ENCODE data around the gene TGFB2.

Gene TGFB2

GRCh38 chr1:218336328-218336727 lies 8.8 kb upstream of the TGFB2 start:
- no peak for DNase-seq

DNA sequence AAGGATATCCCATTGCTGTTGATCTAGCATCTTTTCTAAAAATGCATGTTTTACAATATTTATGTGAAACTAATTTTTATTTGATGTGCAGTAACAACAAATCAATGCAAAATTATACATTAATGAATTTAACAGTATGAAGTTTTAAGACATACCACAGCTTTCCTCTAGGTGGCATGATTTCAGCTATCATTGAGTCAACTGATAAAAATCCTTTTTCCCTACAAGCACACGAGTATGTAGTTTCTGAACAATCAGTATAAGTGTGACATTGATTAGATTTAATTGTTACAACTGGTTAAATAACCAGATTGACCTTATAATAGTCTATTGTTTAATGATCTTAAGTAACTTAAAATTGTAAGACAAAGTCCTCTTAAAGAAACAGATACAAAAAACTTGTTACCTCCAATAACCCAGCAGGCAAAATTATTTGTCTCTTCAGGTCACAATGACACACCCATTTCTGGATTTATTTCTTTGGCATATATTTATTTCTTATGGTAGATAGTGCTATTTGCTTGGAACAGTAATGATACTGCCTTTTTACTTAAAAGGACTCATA lies 5.8 kb upstream of the TGFB2 start:
- DNase-seq, result no peak

GRCh38 chr1:218341325-218341724 lies 3.8 kb upstream of the TGFB2 start:
- DNase-seq, result no peak

GRCh38 chr1:218342091-218342490 lies 3.0 kb upstream of the TGFB2 start:
- no peak for DNase-seq

DNA sequence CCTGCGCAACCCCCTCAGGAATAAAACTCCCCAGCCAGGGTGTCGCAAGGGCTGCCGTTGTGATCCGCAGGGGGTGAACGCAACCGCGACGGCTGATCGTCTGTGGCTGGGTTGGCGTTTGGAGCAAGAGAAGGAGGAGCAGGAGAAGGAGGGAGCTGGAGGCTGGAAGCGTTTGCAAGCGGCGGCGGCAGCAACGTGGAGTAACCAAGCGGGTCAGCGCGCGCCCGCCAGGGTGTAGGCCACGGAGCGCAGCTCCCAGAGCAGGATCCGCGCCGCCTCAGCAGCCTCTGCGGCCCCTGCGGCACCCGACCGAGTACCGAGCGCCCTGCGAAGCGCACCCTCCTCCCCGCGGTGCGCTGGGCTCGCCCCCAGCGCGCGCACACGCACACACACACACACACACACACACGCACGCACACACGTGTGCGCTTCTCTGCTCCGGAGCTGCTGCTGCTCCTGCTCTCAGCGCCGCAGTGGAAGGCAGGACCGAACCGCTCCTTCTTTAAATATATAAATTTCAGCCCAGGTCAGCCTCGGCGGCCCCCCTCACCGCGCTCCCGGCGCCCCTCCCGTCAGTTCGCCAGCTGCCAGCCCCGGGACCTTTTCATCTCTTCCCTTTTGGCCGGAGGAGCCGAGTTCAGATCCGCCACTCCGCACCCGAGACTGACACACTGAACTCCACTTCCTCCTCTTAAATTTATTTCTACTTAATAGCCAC lies 696 bp downstream of the TGFB2 start:
- DNase-seq, result peak; percentile 65

DNA sequence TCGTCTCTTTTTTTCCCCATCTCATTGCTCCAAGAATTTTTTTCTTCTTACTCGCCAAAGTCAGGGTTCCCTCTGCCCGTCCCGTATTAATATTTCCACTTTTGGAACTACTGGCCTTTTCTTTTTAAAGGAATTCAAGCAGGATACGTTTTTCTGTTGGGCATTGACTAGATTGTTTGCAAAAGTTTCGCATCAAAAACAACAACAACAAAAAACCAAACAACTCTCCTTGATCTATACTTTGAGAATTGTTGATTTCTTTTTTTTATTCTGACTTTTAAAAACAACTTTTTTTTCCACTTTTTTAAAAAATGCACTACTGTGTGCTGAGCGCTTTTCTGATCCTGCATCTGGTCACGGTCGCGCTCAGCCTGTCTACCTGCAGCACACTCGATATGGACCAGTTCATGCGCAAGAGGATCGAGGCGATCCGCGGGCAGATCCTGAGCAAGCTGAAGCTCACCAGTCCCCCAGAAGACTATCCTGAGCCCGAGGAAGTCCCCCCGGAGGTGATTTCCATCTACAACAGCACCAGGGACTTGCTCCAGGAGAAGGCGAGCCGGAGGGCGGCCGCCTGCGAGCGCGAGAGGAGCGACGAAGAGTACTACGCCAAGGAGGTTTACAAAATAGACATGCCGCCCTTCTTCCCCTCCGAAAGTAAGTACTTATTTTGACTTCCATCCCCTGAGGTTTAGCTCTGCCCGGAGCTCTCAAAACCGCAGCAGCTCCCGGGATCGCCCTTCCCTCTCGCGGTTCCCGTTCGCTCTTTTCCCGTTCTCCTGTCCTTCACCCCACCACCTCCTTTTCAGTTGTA lies 1.5 kb downstream of the TGFB2 start:
- DNase-seq, result no peak

GRCh38 chr1:218347336-218347722 lies 2.2 kb downstream of the TGFB2 start:
- DNase-seq, result no peak

- no peak for DNase-seq
Observed at GRCh38 chr1:218347723-218348627, 2.8 kb downstream of the TGFB2 start.

DNA sequence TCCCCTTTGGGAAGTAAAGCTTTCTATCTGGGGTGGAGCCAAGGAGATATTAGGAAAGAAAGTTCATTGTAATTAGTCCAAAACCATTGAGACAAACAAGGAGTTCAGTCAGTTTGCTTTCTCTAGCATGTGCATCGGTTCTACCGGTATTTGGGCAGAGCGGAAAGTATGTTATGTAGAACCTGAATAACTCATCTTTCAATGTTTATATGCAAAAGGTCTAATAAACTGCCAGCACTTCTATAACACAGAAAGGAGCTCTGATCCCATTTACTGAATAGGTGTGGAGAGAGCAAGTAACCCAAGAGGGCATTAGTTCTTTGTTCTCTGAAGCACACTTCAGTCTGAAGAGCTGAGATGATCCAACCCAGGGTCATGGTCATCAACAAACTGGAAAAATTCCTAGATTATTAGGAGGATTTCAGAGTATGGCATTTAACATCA lies 3.5 kb downstream of the TGFB2 start:
- peak; percentile 58 for DNase-seq

- DNase-seq, result no peak
Observed at GRCh38 chr1:218349348-218350034, 4.4 kb downstream of the TGFB2 start.

GRCh38 chr1:218350035-218350525 lies 4.9 kb downstream of the TGFB2 start:
- DNase-seq, result no peak

GRCh38 chr1:218350801-218351266 lies 5.7 kb downstream of the TGFB2 start:
- DNase-seq, result no peak

- DNase-seq, result no peak
Observed at GRCh38 chr1:218351391-218352074, 6.4 kb downstream of the TGFB2 start.

DNA sequence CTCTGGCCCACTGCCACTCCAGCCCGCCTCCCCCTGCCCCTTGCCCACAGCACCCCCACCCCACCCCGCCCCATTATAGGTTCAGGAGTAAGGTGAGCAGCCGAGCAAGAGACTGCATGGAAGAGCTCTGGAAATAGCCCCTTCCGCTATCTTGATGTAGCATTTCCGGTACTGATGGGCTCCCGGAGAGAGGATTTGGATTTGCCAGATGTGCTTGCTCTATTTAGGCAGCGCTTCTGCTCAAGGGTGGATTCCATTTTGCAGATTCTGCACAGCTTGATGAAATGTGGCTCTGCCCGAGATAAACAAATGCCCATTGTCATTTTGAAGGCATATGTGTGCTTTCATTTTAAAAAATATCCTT lies 6.9 kb downstream of the TGFB2 start:
- DNase-seq, result no peak

- no peak for DNase-seq
Observed at GRCh38 chr1:218353656-218354055, 8.5 kb downstream of the TGFB2 start.

- no peak for DNase-seq
Observed at GRCh38 chr1:218355278-218355677, 10.1 kb downstream of the TGFB2 start.

- DNase-seq, result no peak
Observed at GRCh38 chr1:218357211-218357892, 12.2 kb downstream of the TGFB2 start.

GRCh38 chr1:218357893-218358232 lies 12.7 kb downstream of the TGFB2 start:
- DNase-seq, result no peak

- no peak for DNase-seq
Observed at GRCh38 chr1:218361298-218362065, 16.3 kb downstream of the TGFB2 start.

DNA sequence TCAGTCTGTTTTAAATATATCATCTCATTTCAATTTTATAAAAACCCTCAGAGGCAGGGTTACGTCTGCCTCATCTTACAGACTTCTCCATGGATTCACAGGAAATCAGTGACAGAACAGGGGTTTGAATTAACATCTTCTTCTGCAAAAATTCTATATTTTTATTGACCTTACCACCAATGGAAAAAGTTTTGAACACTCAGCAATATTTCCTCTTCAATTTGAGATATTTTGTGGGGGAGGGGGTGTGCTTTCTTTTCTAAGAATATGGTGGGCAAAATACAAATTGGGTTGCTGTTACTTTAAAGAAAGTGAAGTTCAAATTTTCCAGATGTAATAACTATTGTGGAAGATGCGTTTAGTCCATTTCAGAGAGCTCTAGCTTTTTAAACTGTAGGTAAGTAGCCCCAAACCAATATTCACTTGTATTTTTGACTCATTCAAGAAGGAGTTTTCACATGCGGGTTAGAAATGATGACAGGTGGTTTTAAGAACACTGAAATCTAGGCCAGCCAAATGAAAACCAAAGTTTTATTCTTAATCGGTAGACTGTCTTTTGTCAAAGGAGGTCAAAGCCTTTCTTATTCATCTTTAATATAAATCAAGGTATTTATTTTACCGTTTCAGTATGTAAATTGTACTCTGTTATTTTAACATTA lies 17.4 kb downstream of the TGFB2 start:
- no peak for DNase-seq
